Adipose tissue (tissue), 3 donors: ENCODE data around the gene SERHL2. TPM values are rescaled to one million over a fixed set of nuclear protein-coding genes. Genes with fewer than 3 reads are reported as not detected.

Source experiments
- H3K27ac ChIP-seq: one replicate; pipeline ENCODE4 v1.5.1; 2013; ENCODE audit warnings: low read depth, low read length
- WGBS, 3 donors: extraction: QIAGEN DNeasy Blood & Tissue Kit; methylation state at CpG; one replicate each; pipeline ENCODE4 v1.1.7; 2013; 5-methylcytosine and 5-hydroxymethylcytosine counted together
- polyA plus RNA-seq, 3 donors: library from polyadenylated mRNA; stranded (reverse); fragments of 200-250 nt; gene quantifications; one replicate each; pipeline ENCODE4 v1.2.3, GENCODE V29; 2013
- donor health status: healthy with polysubstance abuse.
- donor health status: Bipolar disorder and iron deficiency.
- donor health status: healthy.

Gene SERHL2
- polyA plus RNA-seq, 3 donors, result 1.1 to 2.7 (median 1.4) TPM

GRCh38 chr22:42615092-42615859, 61.5 kb downstream of the SERHL2 start:
- H3K27ac ChIP-seq, result peak overlapping the region; percentile 86
- 0 to 1% (median 0%) methylated on average over 35 of the region's 35 CpGs for WGBS, 3 donors

- peak overlapping the region; percentile 86 for H3K27ac ChIP-seq
- 6 to 20% (median 8%) methylated on average over 13 of the region's 13 CpGs for whole genome bisulfite sequencing, 3 donors
These were observed 62.1 kb downstream of the SERHL2 start for GRCh38 chr22:42615860-42616175.

- H3K27ac ChIP-seq, result peak overlapping the region; percentile 13
- 54 to 70% (median 59%) methylated on average over 20 of the region's 20 CpGs for whole genome bisulfite sequencing, 3 donors
These were observed 63.6 kb downstream of the SERHL2 start for GRCh38 chr22:42617155-42617983.

- peak overlapping the region; percentile 32 for H3K27ac ChIP-seq
- WGBS, 3 donors, result 91 to 94% (median 92%) methylated on average over 34 to 35 of the region's 35 CpGs
These were observed 65.7 kb downstream of the SERHL2 start for GRCh38 chr22:42619261-42620063.

- WGBS, 3 donors, result 91 to 94% (median 93%) methylated on average over 4 of the region's 4 CpGs
- H3K27ac ChIP-seq, result no peak overlapping the region
These were observed 66.3 kb downstream of the SERHL2 start for GRCh38 chr22:42620084-42620483.

GRCh38 chr22:42621505-42622002, 67.8 kb downstream of the SERHL2 start:
- WGBS, 3 donors, result 44 to 49% (median 49%) methylated on average over 11 of the region's 11 CpGs
- no peak overlapping the region for H3K27ac ChIP-seq

GRCh38 chr22:42622061-42622710, 68.4 kb downstream of the SERHL2 start:
- 85 to 91% (median 88%) methylated on average over 17 to 20 of the region's 20 CpGs for WGBS, 3 donors
- no peak overlapping the region for H3K27ac ChIP-seq

GRCh38 chr22:42623301-42623751, 69.6 kb downstream of the SERHL2 start:
- no peak overlapping the region for H3K27ac ChIP-seq
- WGBS, 3 donors, result 63 to 81% (median 71%) methylated on average over 18 of the region's 18 CpGs

Other genes starting within 250 kb of the SERHL2 start
- 1 to 10 TPM in 2 of 3 donors, under 1 TPM in 1; 0.32 to 4.4 (median 3.8) TPM for gene NFAM1, start 121.6 kb upstream of the SERHL2 start, polyA plus RNA-seq
- gene RRP7A, start 34.2 kb upstream of the SERHL2 start, polyA plus RNA-seq, result 10 to 100 TPM in 2 of 3 donors, 1 to 10 TPM in 1; 8.0 to 23.5 (median 12.9) TPM
- 10 to 100 TPM; 27.4 to 32.6 (median 30.0) TPM for gene POLDIP3, start 60.9 kb downstream of the SERHL2 start, polyA plus RNA-seq
- gene ATP5MGL, start 86.6 kb downstream of the SERHL2 start, polyA plus RNA-seq, result not detected
- gene CYB5R3, start 95.4 kb downstream of the SERHL2 start, polyA plus RNA-seq, result 100 to 1,000 TPM in 2 of 3 donors, 10 to 100 TPM in 1; 77.4 to 398 (median 294) TPM
- 10 to 100 TPM in 2 of 3 donors, 1 to 10 TPM in 1; 5.3 to 55.2 (median 36.4) TPM for gene A4GALT, start 166.9 kb downstream of the SERHL2 start, polyA plus RNA-seq